ENCODE measurements around the gene TPRA1.
"Not testable (repeated sequence)": the region's sequence is repeated elsewhere in the genome, so short reads cannot be mapped to it uniquely, and the experiment has no call there.

DNA sequence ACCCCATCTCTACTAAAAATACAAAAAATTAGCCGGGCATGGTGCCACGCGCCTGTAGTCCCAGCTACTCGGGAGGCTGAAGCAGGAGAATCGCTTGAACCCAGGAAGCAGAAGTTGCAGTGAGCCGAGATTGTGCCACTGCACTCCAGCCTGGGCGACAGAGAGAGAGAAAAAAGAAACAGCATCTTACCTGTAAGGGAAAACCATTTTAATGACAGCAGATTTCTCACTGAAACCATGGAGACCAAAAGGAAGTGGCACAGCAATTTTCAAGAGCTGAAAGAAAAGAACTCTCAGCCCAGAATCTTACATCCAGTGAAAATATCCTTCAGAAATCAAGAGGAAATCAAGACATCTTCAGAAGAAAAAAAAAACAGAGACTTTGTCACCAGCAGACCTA is 59.7 kb downstream of the TPRA1 start:
- not testable (repeated sequence) for TF ChIP-seq POLR2A (IDR thresholded peaks at IDR 0.05; ENCODE audit: low read depth, low read length); TAF1 (IDR thresholded peaks at IDR 0.05; ENCODE audit: borderline replicate concordance, low read depth, low read length); POLR2AphosphoS5 (IDR thresholded peaks at IDR 0.05; ENCODE audit: low read depth, low read length)

Data from GM12892 (cell line).